Neural crest cell (in vitro differentiated cells): ENCODE results near the gene SH3PXD2B. TPM values are rescaled to one million over a fixed set of nuclear protein-coding genes. Genes with fewer than 3 reads are reported as not detected.

Source experiments
- DNase-seq: peaks from one replicate; pipeline ENCODE4 v3.0.0; 2021; ENCODE audit warnings: low read depth, mixed read lengths, low spot score
- H3K27ac Mint-ChIP-seq: one replicate; pipeline ENCODE4 v1.8.0; 2021; ENCODE audit warnings: mild to moderate bottlenecking, mixed read lengths; ENCODE audit not compliant: unreplicated experiment
- H3K27me3 Mint-ChIP-seq: 2 replicates; pipeline ENCODE4 v1.8.0; 2021; ENCODE audit warnings: low read depth, mild to moderate bottlenecking, mixed read lengths
- H3K36me3 Mint-ChIP-seq: 2 replicates; pipeline ENCODE4 v1.8.0; 2021; ENCODE audit warnings: low read depth, mild to moderate bottlenecking, mixed read lengths
- H3K4me1 Mint-ChIP-seq: 2 replicates; pipeline ENCODE4 v1.8.0; 2021; ENCODE audit warnings: mixed read lengths
- H3K4me3 Mint-ChIP-seq: one replicate; pipeline ENCODE4 v1.8.0; 2021; ENCODE audit warnings: mild to moderate bottlenecking, mixed read lengths
- H3K9me3 Mint-ChIP-seq: 2 replicates; pipeline ENCODE4 v1.8.0; 2021; ENCODE audit warnings: mixed read lengths
- CTCF ChIP-seq: fragments of 200-600 bp; sonication (generic); conservative IDR thresholded peaks from 2 replicates; pipeline ENCODE4 v1.5.0; 2021; ENCODE audit warnings: antibody characterized with exemption, mild to moderate bottlenecking
- total RNA-seq: library from RNA; stranded (reverse); gene quantifications from 2 replicates; pipeline ENCODE4 v1.2.1, GENCODE V29; 2021

SH3PXD2B gene
- total RNA-seq, 1 donor from 2014 or later: 86.1 TPM

DNA sequence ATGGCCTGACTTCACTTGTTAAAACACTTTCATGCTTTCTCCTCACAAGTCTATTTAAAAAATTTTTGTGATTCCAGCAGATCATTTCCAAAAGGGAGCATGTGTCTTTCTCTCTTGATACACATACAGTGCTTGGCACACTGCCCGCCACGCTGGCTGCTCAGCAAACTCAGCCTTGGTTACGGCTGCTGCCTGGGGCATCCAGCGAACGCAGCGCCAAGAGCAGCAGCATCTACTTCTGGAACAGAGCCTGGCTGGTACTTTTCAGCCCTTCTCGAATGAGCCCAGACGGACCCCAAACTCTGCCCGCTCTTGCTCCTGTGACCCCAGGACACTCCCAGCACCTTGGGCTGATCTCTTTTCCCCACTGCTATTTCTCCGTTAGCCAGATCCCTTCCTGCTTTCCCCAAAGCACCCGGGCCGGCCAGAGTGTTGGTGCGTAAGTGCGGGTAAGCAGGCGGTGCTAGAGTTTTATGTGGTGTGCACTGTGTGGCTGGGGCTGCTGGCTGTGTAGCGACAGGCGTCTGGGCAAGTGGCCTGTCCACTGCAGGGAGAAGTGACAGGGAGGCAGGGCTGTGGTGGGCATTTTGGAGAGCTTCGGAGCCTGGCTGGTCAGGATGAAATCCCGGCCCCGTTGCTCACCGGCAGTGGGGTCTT is 73.2 kb downstream of the SH3PXD2B start:
- Mint-ChIP-seq H3K4me3 (no peak overlapping the region), H3K27me3 (no peaks in the 10 kb centered on the region), H3K4me1 (no peaks in the 10 kb centered on the region), H3K27ac (peak overlapping the region; percentile 27), H3K9me3 (no peaks in the 10 kb centered on the region), H3K36me3 (peaks cover 10% of the 10 kb centered on the region)
- DNase-seq: no peak
- TF ChIP-seq CTCF: no peak

DNA sequence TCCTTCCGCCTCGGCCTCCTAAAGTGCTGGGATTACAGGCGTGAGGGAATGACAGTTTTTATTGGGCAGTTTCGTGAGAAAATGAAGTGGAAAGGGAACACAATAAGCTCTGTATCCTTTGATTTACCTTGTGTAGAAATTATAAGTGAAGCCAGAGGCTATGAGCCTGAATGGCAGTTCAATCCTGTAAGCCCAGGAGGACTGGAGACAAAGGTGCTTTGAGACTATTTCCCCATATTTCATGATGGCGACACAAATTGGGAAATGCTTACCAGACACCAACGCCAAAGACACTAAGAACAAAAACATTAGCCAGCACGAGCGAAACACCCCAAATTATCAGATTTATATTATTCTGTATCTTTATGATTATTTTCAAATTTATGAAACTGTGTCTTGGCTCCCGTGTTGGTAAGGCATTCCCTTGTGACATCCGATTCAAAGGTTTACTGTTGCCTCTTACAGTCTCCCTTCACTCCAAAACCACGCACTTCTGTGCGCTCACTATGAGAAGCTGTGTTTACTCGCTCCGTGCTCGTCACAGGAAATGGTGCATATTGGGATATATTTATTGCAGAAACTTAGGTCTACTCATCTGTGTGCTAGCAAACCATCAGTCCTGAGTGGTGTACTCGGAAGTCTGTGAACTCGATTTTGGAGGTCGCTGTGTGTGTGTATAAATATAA is 73.9 kb downstream of the SH3PXD2B start:
- Mint-ChIP-seq H3K4me3 (no peak overlapping the region), H3K9me3 (no peaks in the 10 kb centered on the region), H3K4me1 (no peaks in the 10 kb centered on the region), H3K27ac (no peak overlapping the region), H3K27me3 (no peaks in the 10 kb centered on the region), H3K36me3 (peaks cover 12% of the 10 kb centered on the region)
- TF ChIP-seq CTCF: no peak
- DNase-seq: no peak

GRCh38 chr5:172379481-172379880 is 74.8 kb downstream of the SH3PXD2B start:
- no peaks in the 10 kb centered on the region for H3K27me3 Mint-ChIP-seq
- no peaks in the 10 kb centered on the region for H3K4me1 Mint-ChIP-seq
- H3K9me3 Mint-ChIP-seq: no peaks in the 10 kb centered on the region
- no peak for DNase-seq
- no peak overlapping the region for H3K4me3 Mint-ChIP-seq
- H3K36me3 Mint-ChIP-seq: peaks cover 13% of the 10 kb centered on the region
- no peak for TF ChIP-seq CTCF
- H3K27ac Mint-ChIP-seq: no peak overlapping the region

DNA sequence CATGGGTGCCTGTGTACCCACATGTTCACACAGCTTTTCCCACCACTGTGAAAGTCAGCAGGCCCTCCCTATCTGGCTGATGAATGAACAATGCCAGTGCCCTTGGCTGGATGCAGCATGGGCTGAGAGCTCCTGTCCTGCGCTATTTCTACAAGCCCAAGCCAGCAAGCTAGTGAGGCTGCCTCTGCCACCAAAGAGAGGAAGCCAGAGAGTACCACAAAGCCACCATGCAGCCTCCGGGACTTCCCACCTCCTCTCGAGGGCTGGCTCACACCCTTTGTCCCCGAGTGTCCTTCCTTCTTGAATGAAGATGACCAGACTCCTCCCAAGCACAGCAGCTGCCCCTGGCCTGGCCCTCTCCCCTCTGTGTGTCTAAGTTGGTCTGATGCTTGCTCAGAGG is 76.5 kb downstream of the SH3PXD2B start:
- H3K27me3 Mint-ChIP-seq: no peaks in the 10 kb centered on the region
- no peaks in the 10 kb centered on the region for H3K9me3 Mint-ChIP-seq
- H3K4me3 Mint-ChIP-seq: no peak overlapping the region
- DNase-seq: no peak
- peaks cover 20% of the 10 kb centered on the region for H3K36me3 Mint-ChIP-seq
- H3K27ac Mint-ChIP-seq: peak overlapping the region; percentile 19
- no peaks in the 10 kb centered on the region for H3K4me1 Mint-ChIP-seq
- TF ChIP-seq CTCF: no peak

GRCh38 chr5:172377438-172377837 is 76.9 kb downstream of the SH3PXD2B start:
- Mint-ChIP-seq H3K9me3 (peaks cover under 1% of the 10 kb centered on the region), H3K27ac (no peak overlapping the region), H3K27me3 (no peaks in the 10 kb centered on the region), H3K4me1 (no peaks in the 10 kb centered on the region), H3K4me3 (no peak overlapping the region), H3K36me3 (peaks cover 25% of the 10 kb centered on the region)
- no peak for TF ChIP-seq CTCF
- DNase-seq: no peak
